GM18870 (cell line): ENCODE results near the gene DIPK1A.
"Not testable (repeated sequence)": the region's sequence is repeated elsewhere in the genome, so short reads cannot be mapped to it uniquely, and the experiment has no call there.

Source experiments
- ATAC-seq: cut with Tn5 transposase; IDR thresholded peaks from one replicate; pipeline ENCODE4 v1.9.1; 2021; ENCODE audit warnings: moderate library complexity; ENCODE audit not compliant: unreplicated experiment

DIPK1A gene

DNA sequence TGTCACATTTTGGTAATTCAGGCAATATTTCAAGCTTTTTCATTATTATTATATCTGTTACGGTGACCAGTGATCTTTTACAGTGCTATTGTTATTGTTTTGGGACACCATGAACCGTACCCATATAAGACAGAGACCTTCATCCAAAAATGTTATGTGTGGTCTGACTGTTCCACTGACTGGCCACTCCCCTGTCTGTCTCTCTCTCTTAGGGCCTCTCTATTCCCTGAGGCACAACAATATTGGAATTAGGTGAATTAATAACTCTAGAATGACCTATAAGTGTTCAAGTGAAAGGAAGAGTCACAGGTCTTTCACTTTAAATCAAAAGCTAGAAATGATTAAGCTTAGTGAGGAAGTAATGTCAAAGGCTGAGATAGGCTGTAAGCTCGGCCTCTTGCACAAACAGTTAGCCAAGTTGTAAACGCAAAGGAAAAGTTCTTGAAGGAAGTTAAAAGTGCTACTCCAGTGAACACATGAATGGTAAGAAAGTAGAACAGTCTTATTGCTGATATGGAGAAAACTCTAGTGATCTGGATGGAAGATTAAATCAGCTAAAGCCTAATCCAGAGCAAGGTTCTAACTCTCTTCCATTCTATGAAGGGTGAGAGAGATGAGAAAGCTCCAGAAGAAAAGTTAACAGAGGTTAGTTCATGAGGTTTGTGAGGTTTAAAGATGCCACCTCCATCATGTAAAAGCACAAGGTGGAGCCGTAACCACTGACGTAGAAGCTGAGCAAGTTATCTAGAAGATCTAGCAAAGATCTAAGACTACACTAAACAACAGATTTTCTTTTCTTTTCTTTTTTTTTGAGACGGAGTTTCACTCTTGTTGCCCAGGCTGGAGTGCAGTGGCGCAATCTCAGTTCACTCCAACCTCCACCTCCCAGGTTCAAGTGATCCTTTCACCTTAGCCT lies 19.7 kb upstream of the DIPK1A start:
- peak; percentile 67 for ATAC-seq

DNA sequence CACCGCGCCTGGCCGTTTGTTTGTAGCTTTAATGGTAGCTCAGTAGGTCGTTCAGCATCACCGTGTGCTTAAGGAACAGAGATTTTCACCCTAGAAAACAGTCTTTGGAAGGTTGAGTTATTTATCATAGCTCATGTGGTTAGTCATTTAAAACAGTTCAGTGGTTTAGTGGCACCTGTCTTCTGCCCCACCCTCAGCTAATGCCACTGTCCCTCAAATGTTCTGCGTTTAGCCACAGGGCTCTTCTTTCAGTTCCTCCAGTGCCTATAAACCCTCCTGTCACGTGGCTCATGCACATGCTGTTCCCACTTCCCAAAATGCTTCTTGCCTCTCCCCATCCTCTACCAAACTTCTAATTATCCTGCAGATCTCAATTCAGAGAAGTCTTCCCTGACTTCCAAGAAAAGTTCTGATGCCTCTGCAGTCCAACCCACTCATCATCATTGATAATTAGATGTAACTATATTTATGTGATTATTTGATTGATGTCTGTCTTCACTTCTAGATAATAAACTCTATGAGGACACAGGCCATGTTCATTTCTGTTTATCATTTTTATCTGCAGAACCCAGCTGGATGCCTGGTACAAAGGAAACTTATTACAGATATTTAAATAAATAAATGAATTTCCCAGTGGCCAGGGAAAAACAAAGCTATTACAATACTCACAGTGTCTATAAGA lies 14.4 kb upstream of the DIPK1A start:
- ATAC-seq: peak; percentile 76

DNA sequence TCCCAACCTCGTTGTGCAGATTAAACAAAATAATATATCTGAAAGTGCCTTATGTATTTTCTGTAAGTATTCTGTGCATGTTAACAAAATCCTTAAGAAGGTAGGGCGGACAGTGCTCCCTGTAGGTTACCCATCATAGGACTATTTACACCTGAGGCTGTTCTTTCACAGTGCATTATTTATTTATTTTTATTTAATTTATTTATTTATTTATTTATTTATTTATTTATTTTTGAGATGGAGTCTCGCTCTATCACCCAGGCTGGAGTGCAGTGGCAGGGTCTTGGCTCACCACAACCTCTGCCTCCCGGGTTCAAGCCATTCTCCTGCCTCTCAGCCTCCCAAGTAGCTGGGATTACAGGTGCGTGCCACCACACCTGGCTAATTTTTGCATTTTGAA lies 12.8 kb upstream of the DIPK1A start:
- ATAC-seq: not testable (repeated sequence)

- no peak for ATAC-seq
Observed at GRCh38 chr1:92973203-92973897, 12.1 kb upstream of the DIPK1A start.

DNA sequence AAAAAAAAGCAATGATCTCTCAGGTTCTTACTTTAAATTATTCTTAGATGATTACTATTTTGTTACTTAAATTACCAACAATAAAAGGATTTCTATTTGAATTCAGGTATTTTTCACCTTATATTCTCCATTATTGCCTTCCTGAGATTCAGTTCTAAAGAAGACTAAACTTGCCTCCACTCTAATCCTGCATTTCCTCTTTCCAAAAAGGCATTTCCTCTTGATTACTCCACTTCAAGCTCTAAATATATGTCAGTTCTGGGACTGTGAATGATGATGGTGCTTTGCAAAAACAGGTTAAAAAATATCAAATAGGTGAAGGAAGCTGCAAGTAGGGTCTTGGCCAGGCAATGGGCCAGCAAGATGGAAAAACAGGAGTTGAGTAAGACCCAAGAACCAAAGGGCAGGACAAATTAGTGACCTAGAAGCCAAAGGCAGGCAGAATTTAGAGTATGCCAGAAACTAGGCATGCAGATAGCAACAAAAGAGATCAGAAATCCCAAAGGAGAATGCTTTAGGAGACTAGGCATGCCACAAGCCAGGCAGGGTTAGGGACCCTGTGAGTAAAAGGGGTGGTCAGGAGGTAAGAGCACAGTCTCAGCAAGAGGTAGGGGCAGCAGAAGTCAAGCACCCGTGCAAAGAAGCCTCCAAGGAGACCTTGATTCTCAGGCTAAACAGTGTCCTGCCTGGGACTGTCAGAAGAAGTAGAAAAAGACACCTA lies 11.3 kb upstream of the DIPK1A start:
- ATAC-seq: no peak

DNA sequence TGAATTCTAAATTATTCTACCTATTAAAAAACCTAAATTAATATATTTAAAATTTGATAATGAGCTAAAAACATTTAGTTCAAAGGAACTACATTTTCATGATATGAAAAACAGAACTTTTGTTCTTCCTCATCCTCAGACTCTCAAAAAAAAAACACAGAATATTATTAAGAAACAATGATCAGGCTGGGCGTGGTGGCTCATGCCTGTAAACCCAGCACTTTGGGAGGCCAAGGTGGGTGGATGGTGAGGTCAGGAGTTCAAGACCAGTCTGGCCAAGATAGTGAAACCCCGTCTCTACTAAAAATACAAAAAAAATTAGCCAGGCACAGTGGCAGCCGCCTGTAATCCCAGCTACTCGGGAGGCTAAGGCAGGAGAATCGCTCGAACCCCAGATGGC lies 10.7 kb upstream of the DIPK1A start:
- ATAC-seq: not testable (repeated sequence)

- no peak for ATAC-seq
Observed at GRCh38 chr1:92970990-92971689, 9.9 kb upstream of the DIPK1A start.

DNA sequence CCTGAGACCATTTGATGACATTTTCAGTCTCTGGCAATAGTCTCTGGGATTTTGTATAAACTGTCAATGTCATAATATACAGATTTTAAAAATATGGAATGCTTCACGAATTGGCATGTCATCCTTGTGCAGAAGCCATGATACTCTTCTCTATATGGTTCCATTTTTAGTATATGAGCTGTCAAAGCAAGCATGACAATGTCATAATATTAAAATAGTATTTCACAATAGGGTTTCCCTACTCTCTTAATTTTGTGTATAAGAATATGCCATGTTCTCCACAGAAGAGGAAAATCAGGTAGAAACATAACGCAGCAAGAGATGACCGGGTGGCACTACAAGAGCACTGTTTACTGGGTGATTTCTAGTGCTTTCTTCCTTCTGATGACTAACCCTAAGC lies 8.3 kb upstream of the DIPK1A start:
- ATAC-seq: no peak

DNA sequence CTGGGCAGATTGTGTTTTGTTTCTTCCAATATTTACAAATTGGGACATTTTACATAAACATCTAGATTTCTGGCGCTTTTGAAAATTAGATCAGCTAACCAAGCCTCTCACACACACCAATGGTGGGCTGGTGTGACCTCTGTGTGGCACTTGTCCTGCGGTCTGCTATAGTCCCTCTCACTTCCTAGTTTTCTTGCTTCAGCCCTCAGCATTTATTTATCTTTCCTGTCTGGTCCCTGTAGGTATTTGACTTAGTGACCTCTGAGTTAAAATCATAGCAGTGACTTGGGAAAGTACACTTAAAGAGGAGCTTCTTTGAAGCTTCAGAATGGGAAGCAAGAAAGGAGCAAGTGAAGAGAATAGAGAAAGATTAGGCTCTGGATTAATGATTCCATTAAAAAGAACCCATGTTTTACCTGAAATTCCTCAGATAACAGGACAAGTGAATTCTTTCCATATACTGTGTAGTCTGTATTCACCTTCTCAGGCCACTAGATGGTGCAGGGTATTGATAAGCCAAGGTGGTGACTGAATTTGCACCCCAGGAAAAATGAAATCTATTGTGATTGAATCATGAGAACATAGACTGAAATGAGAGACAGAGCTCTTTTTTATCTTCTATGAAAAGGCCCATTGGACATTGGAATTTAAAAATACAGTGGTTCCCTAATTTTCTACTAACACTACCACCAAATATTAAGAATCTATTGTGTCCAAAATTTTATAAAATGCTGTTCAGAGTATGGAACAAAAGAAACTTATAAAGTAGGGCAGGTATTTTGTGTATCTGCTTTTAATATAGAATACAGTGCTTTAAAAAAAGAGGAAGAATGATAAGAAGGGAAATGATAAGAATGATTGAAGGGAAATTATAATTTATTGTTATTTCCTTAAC lies 7.1 kb upstream of the DIPK1A start:
- ATAC-seq: peak; percentile 54

DNA sequence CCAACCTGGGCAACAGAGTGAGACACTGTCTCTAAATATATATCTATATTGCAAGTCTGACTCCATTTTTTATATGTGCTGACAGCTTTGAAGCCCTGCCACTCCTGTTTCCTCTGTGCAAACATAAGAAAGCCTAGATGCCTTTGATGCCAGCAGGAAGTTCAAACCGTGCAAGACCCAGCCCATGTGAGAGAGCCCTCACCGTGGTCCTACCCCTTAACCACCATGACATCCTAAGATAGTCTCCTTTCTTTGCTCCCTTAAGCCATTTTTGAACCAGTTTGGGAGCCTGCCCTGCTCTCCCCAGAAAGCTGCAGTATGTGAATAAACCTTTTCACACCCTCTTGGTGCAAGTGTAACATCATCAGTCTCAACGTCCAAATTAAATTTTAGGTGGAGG lies 3.7 kb upstream of the DIPK1A start:
- ATAC-seq: no peak

DNA sequence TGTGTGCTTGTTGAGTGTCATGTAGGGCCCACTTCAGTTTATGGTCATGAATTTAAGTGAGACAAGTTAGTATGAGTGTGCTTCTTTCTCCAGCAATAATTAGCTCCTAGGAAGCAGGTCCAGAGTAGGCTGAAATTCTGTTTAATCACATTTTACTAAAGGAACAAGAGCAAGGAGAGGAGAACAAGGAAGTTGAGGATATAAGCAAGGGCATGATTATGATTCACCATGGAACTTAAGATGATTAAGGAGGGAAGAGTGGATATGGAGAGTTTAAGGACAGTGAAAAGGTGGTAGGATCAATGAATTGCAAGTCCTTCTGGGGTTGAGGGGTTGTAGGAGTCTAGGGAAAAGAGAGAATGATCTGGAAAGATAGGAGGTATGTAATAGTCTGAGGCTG lies 3.1 kb upstream of the DIPK1A start:
- no peak for ATAC-seq

GRCh38 chr1:92961896-92962752 lies 862 bp upstream of the DIPK1A start:
- peak; percentile 65 for ATAC-seq

- ATAC-seq: peak; percentile 30
Observed at GRCh38 chr1:92960395-92961130, 699 bp downstream of the DIPK1A start.

DNA sequence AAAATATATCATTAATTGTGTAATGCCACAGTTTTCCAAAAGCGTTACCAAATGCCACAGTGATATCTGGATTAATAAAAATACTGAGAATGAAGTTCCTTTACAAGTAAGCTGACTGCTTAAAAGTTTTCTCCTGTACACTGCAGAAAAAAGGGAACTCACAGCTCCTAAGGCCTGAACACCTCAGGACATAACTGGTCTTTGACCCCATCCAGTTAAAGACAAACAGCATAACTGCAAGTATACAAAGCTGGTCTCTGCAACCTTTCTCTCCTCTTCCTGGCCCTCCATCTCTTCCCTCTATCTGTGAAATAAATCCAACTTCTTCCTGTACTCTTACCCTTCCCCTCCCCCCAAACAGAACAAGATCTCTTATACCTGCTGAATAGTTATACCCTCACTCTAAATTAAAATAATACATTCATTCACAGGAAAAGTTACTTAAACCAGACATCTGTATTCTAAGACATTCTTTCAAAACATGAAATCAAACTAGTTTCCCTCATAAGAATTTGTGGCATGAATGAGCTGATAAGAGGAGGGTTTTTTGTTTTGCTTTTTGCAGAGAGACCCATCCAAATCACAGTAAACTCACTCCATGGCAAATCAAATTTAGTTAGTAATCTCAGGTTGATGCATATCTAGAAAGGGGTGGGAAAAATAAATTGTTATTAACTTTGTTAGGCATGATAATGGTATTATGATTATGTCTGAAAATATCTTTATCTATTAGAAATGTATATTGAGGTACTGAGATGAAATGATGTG lies 2.9 kb downstream of the DIPK1A start:
- ATAC-seq: no peak

DNA sequence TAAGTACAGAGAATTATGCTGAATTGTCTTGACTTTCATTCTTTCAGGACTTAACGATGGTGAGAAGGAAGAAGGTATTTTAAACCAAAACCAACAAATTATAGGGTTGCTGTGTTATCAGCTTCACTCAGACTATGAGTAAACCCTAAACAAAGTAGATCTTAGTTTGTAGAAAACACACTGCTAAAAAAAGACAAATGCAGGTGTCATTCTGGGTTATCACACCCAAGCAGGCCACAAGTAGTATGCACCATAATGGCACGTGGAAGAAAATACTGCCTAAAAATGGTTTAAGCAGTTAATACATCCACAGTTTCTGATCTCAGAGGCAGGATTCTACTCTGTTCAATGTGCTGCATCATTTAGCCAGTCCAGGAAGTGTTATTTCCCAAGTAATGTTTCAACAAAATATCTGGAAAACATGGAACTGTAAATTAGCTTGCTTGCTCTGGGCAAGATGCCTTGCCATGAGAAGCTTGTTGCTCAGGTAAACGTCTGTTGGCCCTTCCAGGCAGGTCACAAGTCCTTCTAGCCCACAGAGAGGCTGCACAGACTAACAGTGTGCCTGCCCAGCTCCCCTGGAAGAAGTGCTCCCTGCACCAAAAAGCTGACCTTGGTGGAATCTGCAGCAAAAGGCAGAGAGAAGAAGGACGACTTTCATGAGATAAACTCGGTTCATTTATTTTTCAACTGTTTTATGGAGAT lies 4.1 kb downstream of the DIPK1A start:
- ATAC-seq: peak; percentile 43

DNA sequence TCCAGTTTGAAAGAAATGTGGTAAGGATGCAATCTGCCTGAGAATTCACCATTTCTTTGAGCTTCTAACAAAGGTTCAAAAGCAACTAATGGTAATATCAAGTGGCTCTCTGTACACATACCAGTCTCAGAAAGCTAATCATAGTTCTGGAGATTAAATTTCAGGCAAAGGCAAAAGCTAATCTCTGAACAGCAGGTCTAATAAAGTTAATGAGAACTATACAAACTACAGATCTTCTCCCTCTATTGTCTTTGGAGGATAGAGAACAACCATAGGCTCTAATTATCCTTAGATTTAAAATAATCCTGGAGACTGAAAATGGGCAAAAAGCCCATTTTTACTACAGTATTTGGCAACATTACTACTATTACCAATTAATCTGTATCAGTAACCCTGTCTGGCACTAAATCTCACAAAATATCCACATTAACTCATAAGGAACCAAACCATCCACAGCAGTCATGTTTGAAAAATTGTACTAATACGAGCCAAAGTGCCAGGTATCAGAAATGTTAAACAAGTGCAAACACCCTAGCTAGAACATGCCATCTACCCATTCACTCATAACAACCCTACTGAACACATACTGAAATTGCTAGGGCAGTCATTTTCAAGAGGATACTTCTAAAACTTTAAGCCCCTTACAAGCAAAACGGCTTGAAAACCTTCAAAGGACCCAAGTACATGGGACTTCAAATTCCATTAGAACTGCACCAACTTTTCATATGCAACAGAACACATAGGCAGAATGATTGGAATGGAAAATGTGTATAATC lies 4.8 kb downstream of the DIPK1A start:
- no peak for ATAC-seq
